Keratinocyte (primary cell): ENCODE results near the gene ZNF723.
"Not testable (repeated sequence)": the region's sequence is repeated elsewhere in the genome, so short reads cannot be mapped to it uniquely, and the experiment has no call there.

ENCODE experiments used
- CTCF ChIP-seq, 3 experiments: IDR thresholded peaks in 1 of 3; conservative IDR thresholded peaks in 1 of 3; optimal IDR thresholded peaks in 1 of 3; 2 replicates in 2 of 3; 3 replicates in 1 of 3; pipeline versions ENCODE3 to v1.5.1; 2011; ENCODE audit warnings: low read length in 3 of 3, mild to moderate bottlenecking in 3 of 3, moderate library complexity in 2 of 3, control low read depth in 1 of 3, inconsistent platforms in 1 of 3; ENCODE audit not compliant: insufficient read depth in 2 of 3; ENCODE audit errors: extremely low read depth in 1 of 3
- EZH2 ChIP-seq: IDR thresholded peaks from one replicate; pipeline ENCODE4 v1.6.1; 2012; ENCODE audit warnings: inconsistent platforms, mild to moderate bottlenecking, low read length, moderate library complexity

GRCh38 chr19:22857713-22858320 is 25.7 kb downstream of the ZNF723 start:
- TF ChIP-seq CTCF (optimal IDR thresholded peaks at IDR 0.05 in 1 of 3, IDR thresholded peaks at IDR 0.05 in 1 of 3, conservative IDR thresholded peaks at IDR 0.05 in 1 of 3; ENCODE audit: extremely low read depth in 1 of 3, insufficient read depth in 2 of 3, low read length in 3 of 3); EZH2: not testable (repeated sequence)
